Thoracic aorta (tissue), 2 donors: ENCODE data around the gene PAPPA2. TPM values are rescaled to one million over a fixed set of nuclear protein-coding genes. Genes with fewer than 3 reads are reported as not detected.

ENCODE experiments used
- ATAC-seq: fragments of 150-250 bp; one replicate; pipeline ENCODE4 v1.8.0; 2017; ENCODE audit warnings: low read depth; ENCODE audit not compliant: insufficient number of reproducible peaks, low FRiP score
- DNase-seq: peaks from one replicate; pipeline ENCODE4 v3.0.0-alpha.2; 2020; ENCODE audit warnings: low spot score
- H3K27ac ChIP-seq, 2 donors: fragments of 200-600 bp; sonication (generic); 1 replicate in 1 of 2; 2 replicates in 1 of 2; pipeline ENCODE4 v1.5.1; 2016; ENCODE audit warnings: mild to moderate bottlenecking in 2 of 2, moderate library complexity in 2 of 2
- H3K27me3 ChIP-seq: fragments of 200-600 bp; sonication (generic); replicated peaks from 2 replicates; pipeline ENCODE4 v1.6.0; 2016; ENCODE audit warnings: mild to moderate bottlenecking; ENCODE audit not compliant: insufficient read depth
- H3K36me3 ChIP-seq: fragments of 200-600 bp; sonication (generic); one replicate; pipeline ENCODE4 v1.5.1; 2016
- H3K4me1 ChIP-seq, 2 donors: fragments of 200-600 bp; sonication (generic); 1 replicate in 1 of 2; 2 replicates in 1 of 2; pipeline versions ENCODE4 v1.5.1 to v1.6.0; 2016; ENCODE audit warnings: low read depth in 2 of 2, mild to moderate bottlenecking in 1 of 2; ENCODE audit not compliant: control insufficient read depth in 1 of 2
- H3K4me3 ChIP-seq: fragments of 200-600 bp; sonication (generic); 2 replicates; pipeline ENCODE4 v1.5.1; 2016; ENCODE audit warnings: mild to moderate bottlenecking
- H3K9me3 ChIP-seq: fragments of 200-600 bp; sonication (generic); 2 replicates; pipeline ENCODE4 v1.5.1; 2016
- total RNA-seq, 2 donors: library from RNA; depleted of rRNA; stranded (reverse); fragments of >200 nt; gene quantifications; one replicate each; pipeline versions ENCODE4 v1.1.0 to v1.2.3, GENCODE V29; 2016
- TF ChIP-seq, protein P1 (sequence below): fragments of 200-600 bp; sonication (generic); IDR thresholded peaks from one replicate; pipeline ENCODE4 v1.5.1; 2019; ENCODE audit warnings: antibody characterized with exemption

PAPPA2 gene
- total RNA-seq, 2 donors from 2014 or later, result 1.1 to 2.0 TPM

DNA sequence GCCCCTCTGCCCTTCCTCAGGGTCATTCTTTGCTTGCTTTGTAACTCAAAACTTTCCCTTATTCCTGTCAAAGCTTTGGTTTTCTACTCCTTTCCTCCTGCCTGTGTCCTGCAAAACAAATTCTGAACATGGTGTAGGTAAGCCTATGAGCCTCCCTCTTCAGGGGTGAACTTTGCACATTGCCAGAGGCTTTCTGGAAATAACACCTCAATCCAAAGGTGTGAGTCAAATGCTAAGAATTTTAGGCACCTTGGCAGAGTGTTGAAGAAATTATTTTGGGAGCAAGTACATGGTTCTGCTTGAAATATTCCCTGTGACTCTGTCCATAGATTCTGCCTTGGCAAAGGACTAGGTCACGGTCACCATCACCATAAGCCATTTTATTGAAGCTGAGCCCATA, 70.0 kb downstream of the PAPPA2 start:
- H3K9me3 ChIP-seq, result no peaks in the 10 kb centered on the region
- no peaks in the 10 kb centered on the region for H3K36me3 ChIP-seq
- H3K4me3 ChIP-seq, result no peak overlapping the region
- H3K27me3 ChIP-seq, result no peaks in the 10 kb centered on the region
- ATAC-seq (no peak), DNase-seq (no peak)
- H3K27ac ChIP-seq, result no peak overlapping the region
- no peaks in the 10 kb centered on the region for H3K4me1 ChIP-seq
- TF ChIP-seq, protein P1, sequence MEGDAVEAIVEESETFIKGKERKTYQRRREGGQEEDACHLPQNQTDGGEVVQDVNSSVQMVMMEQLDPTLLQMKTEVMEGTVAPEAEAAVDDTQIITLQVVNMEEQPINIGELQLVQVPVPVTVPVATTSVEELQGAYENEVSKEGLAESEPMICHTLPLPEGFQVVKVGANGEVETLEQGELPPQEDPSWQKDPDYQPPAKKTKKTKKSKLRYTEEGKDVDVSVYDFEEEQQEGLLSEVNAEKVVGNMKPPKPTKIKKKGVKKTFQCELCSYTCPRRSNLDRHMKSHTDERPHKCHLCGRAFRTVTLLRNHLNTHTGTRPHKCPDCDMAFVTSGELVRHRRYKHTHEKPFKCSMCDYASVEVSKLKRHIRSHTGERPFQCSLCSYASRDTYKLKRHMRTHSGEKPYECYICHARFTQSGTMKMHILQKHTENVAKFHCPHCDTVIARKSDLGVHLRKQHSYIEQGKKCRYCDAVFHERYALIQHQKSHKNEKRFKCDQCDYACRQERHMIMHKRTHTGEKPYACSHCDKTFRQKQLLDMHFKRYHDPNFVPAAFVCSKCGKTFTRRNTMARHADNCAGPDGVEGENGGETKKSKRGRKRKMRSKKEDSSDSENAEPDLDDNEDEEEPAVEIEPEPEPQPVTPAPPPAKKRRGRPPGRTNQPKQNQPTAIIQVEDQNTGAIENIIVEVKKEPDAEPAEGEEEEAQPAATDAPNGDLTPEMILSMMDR, result no peak

DNA sequence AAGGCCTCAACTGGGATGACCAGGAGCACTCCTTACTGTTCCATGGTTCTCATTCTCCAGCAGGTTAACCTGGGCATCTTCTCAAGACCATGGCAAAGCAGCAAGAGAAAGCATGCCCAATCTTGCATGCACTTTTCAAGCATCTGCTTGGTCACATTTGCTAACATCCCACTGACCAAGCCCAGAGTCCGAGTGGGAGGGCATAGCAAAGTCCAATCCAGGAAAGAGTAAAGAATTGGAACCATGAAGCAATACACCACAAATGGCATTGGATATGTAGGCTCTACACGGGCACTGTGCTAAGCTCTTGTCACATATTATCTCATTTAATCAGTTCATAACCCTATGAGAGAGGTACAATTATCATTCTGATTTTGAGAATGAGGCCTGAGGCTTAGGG, 73.6 kb downstream of the PAPPA2 start:
- Histone ChIP-seq H3K4me1 (no peaks in the 10 kb centered on the region), H3K4me3 (no peak overlapping the region), H3K27me3 (no peaks in the 10 kb centered on the region), H3K9me3 (no peaks in the 10 kb centered on the region), H3K27ac (no peak overlapping the region), H3K36me3 (no peaks in the 10 kb centered on the region)
- TF ChIP-seq, protein P1, result no peak
- no peak for DNase-seq
- ATAC-seq, result no peak

DNA sequence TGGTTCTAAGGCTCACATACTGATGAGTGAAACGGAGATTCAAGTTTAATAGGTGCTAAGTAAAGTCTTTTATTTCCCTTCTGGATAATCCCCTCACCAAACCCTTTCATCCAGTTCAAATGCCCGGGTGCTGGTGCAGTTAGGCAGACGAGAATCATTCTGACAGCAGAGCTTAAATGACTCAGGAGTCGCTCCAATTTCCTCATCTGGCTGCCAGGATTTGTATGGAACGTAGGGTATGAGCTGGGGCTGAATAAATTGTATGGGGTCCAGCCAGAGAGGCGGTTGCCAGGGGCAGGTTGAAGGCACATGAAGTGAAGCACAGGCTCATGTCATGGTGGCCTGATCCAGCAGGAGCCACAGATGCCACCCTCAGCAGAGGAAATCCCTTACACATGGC, 76.0 kb downstream of the PAPPA2 start:
- no peak for ATAC-seq
- no peak for DNase-seq
- Histone ChIP-seq H3K27me3 (no peaks in the 10 kb centered on the region), H3K4me1 (no peaks in the 10 kb centered on the region), H3K9me3 (no peaks in the 10 kb centered on the region), H3K27ac (no peak overlapping the region), H3K36me3 (no peaks in the 10 kb centered on the region), H3K4me3 (no peak overlapping the region)
- TF ChIP-seq, protein P1, result no peak

DNA sequence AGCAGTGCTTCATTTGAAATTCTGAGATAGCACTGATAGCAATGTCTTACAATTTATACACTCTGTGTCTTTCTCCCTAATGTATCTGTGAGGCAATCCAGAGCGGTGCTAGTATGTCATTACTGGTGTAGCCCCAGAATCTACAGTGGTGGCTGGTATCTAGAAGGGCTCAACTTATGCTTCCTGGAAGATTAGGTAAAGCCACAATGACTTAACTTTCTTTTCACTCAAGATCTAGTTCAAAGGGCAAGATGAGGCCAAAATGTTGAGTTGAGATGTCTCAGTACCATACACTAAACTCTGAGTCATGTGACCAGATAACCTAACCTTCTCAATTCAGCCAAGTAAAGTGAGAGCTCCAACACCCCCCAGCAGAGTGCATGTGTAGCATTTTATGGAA, 77.5 kb downstream of the PAPPA2 start:
- no peak overlapping the region for H3K4me3 ChIP-seq
- no peaks in the 10 kb centered on the region for H3K4me1 ChIP-seq
- DNase-seq (no peak), ATAC-seq (no peak)
- H3K27me3 ChIP-seq, result no peaks in the 10 kb centered on the region
- TF ChIP-seq, protein P1, result no peak
- H3K9me3 ChIP-seq, result no peaks in the 10 kb centered on the region
- no peaks in the 10 kb centered on the region for H3K36me3 ChIP-seq
- H3K27ac ChIP-seq, result no peak overlapping the region

DNA sequence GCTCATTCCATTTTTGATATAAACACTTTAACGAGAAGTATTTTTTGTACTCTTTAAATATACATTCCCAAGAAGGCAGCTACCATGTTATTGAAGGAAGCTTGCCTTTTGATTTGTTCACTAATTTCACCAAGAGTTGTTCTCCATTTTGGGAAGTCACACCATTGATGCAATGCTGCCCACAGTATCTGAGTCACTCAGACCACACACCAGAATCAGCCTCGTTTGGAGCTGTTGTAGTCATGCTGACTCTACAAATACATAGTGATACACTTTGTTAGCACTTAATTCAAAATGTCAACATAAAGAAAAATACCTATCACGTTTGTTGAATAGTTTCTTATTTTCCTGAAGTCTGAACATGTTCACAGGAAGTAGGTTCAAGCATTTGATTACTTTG, 78.7 kb downstream of the PAPPA2 start:
- H3K4me1 ChIP-seq, result no peaks in the 10 kb centered on the region
- TF ChIP-seq, protein P1, result no peak

More for the DNA sequence above, 78.7 kb downstream of the PAPPA2 start:
- H3K27ac ChIP-seq, result no peak overlapping the region
- H3K4me3 ChIP-seq, result no peak overlapping the region
- no peak for DNase-seq
- H3K27me3 ChIP-seq, result no peaks in the 10 kb centered on the region
- H3K9me3 ChIP-seq, result no peaks in the 10 kb centered on the region
- no peaks in the 10 kb centered on the region for H3K36me3 ChIP-seq
- no peak for ATAC-seq
